ENCODE results near the gene CXCR4. TPM values are rescaled to one million over a fixed set of nuclear protein-coding genes. Genes with fewer than 3 reads are reported as not detected.

The CXCR4 gene
- total and polyA plus RNA-seq, 2 experiments from 2014 or later = 1.1 to 2.4 TPM

DNA sequence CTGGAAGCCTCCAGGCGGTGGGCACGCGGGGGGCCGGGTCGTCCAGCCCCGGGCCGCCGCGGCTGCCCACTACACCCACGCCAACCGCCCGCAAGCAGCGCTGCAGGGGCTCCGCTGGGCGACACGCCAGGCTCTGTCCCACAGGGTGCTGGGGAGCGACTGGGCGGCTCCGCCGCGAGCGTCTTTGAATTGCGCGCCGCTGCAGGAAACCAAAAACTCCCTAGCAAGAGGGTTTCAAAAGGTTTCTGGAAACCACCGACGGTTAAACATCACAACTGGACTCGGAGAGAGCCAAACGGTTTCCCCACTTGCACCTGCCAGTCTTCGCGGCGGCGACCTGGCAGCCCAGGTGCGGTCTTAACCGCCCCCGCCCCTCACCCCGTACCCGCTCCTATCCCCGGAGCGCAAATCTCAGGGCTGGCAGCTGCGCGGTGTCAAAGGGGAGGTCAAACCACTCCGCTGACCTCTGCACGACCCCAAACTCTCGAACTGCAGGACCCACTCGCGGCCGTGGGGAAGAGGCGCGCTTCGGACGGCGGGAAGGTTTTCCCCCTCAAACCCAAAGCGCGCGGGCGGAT, 1.0 kb downstream of the CXCR4 start:
- H3K4me3 ChIP-seq = peak overlapping the region; percentile 58
- no peaks in the 10 kb centered on the region for H3K4me1 ChIP-seq (ENCODE audit: low read depth)
- TF ChIP-seq, protein P1, sequence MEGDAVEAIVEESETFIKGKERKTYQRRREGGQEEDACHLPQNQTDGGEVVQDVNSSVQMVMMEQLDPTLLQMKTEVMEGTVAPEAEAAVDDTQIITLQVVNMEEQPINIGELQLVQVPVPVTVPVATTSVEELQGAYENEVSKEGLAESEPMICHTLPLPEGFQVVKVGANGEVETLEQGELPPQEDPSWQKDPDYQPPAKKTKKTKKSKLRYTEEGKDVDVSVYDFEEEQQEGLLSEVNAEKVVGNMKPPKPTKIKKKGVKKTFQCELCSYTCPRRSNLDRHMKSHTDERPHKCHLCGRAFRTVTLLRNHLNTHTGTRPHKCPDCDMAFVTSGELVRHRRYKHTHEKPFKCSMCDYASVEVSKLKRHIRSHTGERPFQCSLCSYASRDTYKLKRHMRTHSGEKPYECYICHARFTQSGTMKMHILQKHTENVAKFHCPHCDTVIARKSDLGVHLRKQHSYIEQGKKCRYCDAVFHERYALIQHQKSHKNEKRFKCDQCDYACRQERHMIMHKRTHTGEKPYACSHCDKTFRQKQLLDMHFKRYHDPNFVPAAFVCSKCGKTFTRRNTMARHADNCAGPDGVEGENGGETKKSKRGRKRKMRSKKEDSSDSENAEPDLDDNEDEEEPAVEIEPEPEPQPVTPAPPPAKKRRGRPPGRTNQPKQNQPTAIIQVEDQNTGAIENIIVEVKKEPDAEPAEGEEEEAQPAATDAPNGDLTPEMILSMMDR (IDR thresholded peaks at IDR 0.05; ENCODE audit: low read depth, low read length) = no peak
- no peak overlapping the region for H3K27ac ChIP-seq
- peak in 1 of 2 donors; percentile 37 for DNase-seq (ENCODE audit: low read depth in 1 of 2, low spot score in 1 of 2)
- no peaks in the 10 kb centered on the region for H3K36me3 ChIP-seq
- peaks cover 33% of the 10 kb centered on the region for H3K27me3 ChIP-seq
- no peaks in the 10 kb centered on the region for H3K9me3 ChIP-seq (ENCODE audit: low read depth)

DNA sequence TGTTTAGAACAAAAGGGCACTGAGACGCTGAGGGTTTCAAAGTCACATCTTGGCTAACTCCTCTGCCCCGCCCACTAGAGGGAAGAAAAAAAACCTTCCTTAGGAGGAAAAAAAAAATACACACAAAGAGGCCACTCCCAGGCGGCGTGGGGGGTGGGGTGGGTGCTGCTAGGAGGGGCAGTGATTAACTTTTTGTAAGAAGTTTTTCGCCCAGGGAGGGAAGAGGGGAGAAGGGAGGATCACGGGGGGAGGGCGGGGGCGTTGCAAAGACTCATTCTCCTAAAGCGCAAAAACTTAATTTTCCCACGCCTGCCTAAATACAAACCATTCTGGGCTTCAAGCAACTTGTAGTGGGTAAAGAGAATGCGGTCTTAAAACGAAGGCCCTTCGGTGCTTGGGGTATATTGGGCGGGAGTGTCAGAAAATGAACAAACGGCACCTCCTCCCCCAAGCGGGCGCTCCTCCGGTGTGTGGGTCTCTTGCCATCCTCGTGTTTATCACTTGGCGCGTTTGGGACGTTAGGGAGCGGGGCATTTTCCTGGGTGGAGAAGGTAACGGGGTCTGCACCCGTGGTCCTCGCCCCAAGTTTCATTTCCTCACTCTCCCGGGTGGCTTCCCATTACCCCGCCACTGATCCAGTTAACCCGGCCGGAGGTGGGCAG, 1.7 kb downstream of the CXCR4 start:
- Histone ChIP-seq H3K27ac (no peak overlapping the region), H3K36me3 (no peaks in the 10 kb centered on the region), H3K4me3 (peak overlapping the region; percentile 58), H3K27me3 (peaks cover 33% of the 10 kb centered on the region), H3K9me3 (ENCODE audit: low read depth) (no peaks in the 10 kb centered on the region), H3K4me1 (ENCODE audit: low read depth) (no peaks in the 10 kb centered on the region)
- TF ChIP-seq, protein P1 (IDR thresholded peaks at IDR 0.05; ENCODE audit: low read depth, low read length) = no peak
- peak in 1 of 2 donors; percentile 20 for DNase-seq (ENCODE audit: low read depth in 1 of 2, low spot score in 1 of 2)

DNA sequence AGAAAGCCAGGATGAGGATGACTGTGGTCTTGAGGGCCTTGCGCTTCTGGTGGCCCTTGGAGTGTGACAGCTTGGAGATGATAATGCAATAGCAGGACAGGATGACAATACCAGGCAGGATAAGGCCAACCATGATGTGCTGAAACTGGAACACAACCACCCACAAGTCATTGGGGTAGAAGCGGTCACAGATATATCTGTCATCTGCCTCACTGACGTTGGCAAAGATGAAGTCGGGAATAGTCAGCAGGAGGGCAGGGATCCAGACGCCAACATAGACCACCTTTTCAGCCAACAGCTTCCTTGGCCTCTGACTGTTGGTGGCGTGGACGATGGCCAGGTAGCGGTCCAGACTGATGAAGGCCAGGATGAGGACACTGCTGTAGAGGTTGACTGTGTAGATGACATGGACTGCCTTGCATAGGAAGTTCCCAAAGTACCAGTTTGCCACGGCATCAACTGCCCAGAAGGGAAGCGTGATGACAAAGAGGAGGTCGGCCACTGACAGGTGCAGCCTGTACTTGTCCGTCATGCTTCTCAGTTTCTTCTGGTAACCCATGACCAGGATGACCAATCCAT, 2.7 kb downstream of the CXCR4 start:
- Histone ChIP-seq H3K4me1 (ENCODE audit: low read depth) (no peaks in the 10 kb centered on the region), H3K27ac (no peak overlapping the region), H3K36me3 (no peaks in the 10 kb centered on the region), H3K9me3 (ENCODE audit: low read depth) (no peaks in the 10 kb centered on the region), H3K4me3 (no peak overlapping the region), H3K27me3 (peaks cover 27% of the 10 kb centered on the region)
- TF ChIP-seq, protein P1 (IDR thresholded peaks at IDR 0.05; ENCODE audit: low read depth, low read length) = no peak
- no peak for DNase-seq (ENCODE audit: low read depth in 1 of 2, low spot score in 1 of 2)

DNA sequence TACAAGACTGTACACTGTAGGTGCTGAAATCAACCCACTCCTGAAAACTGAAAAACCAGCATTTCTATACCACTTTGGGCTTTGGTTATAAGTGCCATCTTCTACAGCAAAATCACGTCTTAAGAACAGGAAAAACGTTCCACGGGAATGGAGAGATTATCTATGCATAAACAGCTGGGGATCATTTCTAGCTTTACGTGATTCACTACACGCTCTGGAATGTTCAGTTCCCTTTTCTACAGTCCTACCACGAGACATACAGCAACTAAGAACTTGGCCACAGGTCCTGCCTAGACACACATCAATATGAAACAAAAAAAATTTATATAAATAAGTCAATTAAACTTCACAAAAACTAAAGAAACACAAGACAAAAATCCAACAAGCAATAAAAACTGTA, 3.6 kb downstream of the CXCR4 start:
- no peak overlapping the region for H3K4me3 ChIP-seq
- H3K27ac ChIP-seq = no peak overlapping the region
- no peaks in the 10 kb centered on the region for H3K9me3 ChIP-seq (ENCODE audit: low read depth)
- peaks cover 20% of the 10 kb centered on the region for H3K27me3 ChIP-seq
- TF ChIP-seq, protein P1 (IDR thresholded peaks at IDR 0.05; ENCODE audit: low read depth, low read length) = no peak
- DNase-seq (ENCODE audit: low read depth in 1 of 2, low spot score in 1 of 2) = peak in 1 of 2 donors; percentile 3
- H3K4me1 ChIP-seq (ENCODE audit: low read depth) = no peaks in the 10 kb centered on the region
- no peaks in the 10 kb centered on the region for H3K36me3 ChIP-seq

DNA sequence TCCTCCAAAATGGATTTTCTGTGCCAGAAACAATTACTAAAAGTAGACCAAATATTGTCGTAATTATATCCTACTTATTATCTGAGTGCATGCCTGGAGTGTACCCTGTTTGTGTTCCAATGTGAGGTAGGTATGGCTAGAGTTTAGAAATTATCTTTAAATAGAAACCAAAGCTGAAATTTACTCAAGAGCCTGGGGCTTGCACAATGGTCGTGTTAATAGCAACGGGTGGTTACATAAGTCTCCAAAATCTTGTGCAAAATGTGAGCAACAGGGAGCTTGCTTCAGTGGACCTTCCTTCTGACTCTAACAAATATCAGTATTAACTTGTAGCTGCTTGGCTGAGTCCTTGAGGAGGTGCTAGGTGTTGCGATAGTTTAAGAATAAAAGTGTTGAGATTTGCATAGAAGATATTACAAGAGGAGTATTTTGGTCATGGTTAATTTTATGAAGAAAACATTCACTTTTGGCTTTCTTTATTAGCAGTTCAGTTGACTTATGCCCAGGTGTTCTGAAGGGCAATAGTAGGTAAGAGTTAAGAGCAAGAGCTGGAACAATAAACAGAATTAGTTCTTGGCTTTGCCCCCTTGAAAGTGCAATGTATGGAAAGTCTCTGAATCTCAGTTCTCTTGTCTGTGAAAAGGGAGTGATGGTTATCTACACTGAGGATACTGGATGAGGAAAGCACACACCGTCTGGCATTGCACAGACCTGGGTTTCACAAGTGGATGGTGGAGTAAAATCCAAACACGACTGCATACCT, 4.6 kb downstream of the CXCR4 start:
- Histone ChIP-seq H3K36me3 (no peaks in the 10 kb centered on the region), H3K4me3 (no peak overlapping the region), H3K9me3 (ENCODE audit: low read depth) (no peaks in the 10 kb centered on the region), H3K27ac (no peak overlapping the region), H3K4me1 (ENCODE audit: low read depth) (no peaks in the 10 kb centered on the region), H3K27me3 (peaks cover 18% of the 10 kb centered on the region)
- TF ChIP-seq, protein P1 (IDR thresholded peaks at IDR 0.05; ENCODE audit: low read depth, low read length) = no peak
- no peak for DNase-seq (ENCODE audit: low read depth in 1 of 2, low spot score in 1 of 2)
